HepG2 (cell line): ENCODE results near the gene PARP2. TPM values are rescaled to one million over a fixed set of nuclear protein-coding genes. Genes with fewer than 3 reads are reported as not detected.

Source experiments
- AHR ChIP-seq: IDR thresholded peaks from 2 replicates; pipeline ENCODE4 v1.6.1; 2018; ENCODE audit warnings: missing genetic modification reagents, missing compliant biosample characterization
- FUBP1 ChIP-seq: sonication (generic); formaldehyde crosslinking; IDR thresholded peaks from 2 replicates; pipeline ENCODE4 v1.5.1; 2020; ENCODE audit warnings: missing genetic modification reagents, mild to moderate bottlenecking, borderline replicate concordance
- HINFP ChIP-seq: sonication (generic); formaldehyde crosslinking; IDR thresholded peaks from 2 replicates; pipeline ENCODE4 v1.4.0; 2020; ENCODE audit warnings: low read depth, mild to moderate bottlenecking, missing genetic modification reagents
- LRRFIP1 ChIP-seq: sonication (generic); formaldehyde crosslinking; conservative IDR thresholded peaks from 2 replicates; pipeline ENCODE4 v1.4.0; 2020; ENCODE audit warnings: missing genetic modification reagents
- MED13 ChIP-seq: sonication (generic); formaldehyde crosslinking; IDR thresholded peaks from 2 replicates; pipeline ENCODE4 v1.5.0; 2020; ENCODE audit warnings: missing genetic modification reagents
- NR1H2 ChIP-seq: sonication (generic); formaldehyde crosslinking; IDR thresholded peaks from 2 replicates; pipeline ENCODE4 v1.8.1; 2022; ENCODE audit warnings: low read depth, missing genetic modification reagents, borderline replicate concordance
- SALL1 ChIP-seq: sonication (generic); formaldehyde crosslinking; IDR thresholded peaks from 2 replicates; pipeline ENCODE4 v1.8.0; 2022; ENCODE audit warnings: mild to moderate bottlenecking, missing genetic modification reagents
- SMARCC2 ChIP-seq: fragments of 450-650 bp; IDR thresholded peaks from 2 replicates; pipeline ENCODE4 v1.6.1; 2017; ENCODE audit warnings: antibody characterized with exemption, mild to moderate bottlenecking
- SSRP1 ChIP-seq: IDR thresholded peaks from 2 replicates; pipeline ENCODE4 v1.6.1; 2016; ENCODE audit warnings: control low read depth
- STAG1 ChIP-seq: sonication (generic); formaldehyde crosslinking; IDR thresholded peaks from 2 replicates; pipeline ENCODE4 v1.4.0; 2020; ENCODE audit warnings: missing genetic modification reagents
- TMF1 ChIP-seq: sonication (generic); formaldehyde crosslinking; IDR thresholded peaks from 2 replicates; pipeline ENCODE4 v1.8.1; 2022; ENCODE audit warnings: low read depth, missing genetic modification reagents
- ZBTB10 ChIP-seq: sonication (generic); formaldehyde crosslinking; IDR thresholded peaks from 2 replicates; pipeline ENCODE4 v1.4.0; 2020; ENCODE audit warnings: missing genetic modification reagents, borderline replicate concordance
- ZBTB43 ChIP-seq: sonication (generic); formaldehyde crosslinking; conservative IDR thresholded peaks from 2 replicates; pipeline ENCODE4 v1.4.0; 2020; ENCODE audit warnings: missing genetic modification reagents
- ZBTB7A ChIP-seq: sonication (generic); formaldehyde crosslinking; IDR thresholded peaks from 2 replicates; pipeline ENCODE4 v1.8.0; 2022; ENCODE audit warnings: mild to moderate bottlenecking, missing genetic modification reagents
- ZNF280B ChIP-seq: sonication (generic); formaldehyde crosslinking; IDR thresholded peaks from 2 replicates; pipeline ENCODE4 v1.5.0; 2020; ENCODE audit warnings: missing genetic modification reagents, mild to moderate bottlenecking, borderline replicate concordance
- ZNF329 ChIP-seq: sonication (generic); formaldehyde crosslinking; IDR thresholded peaks from 2 replicates; pipeline ENCODE4 v1.9.0; 2021; ENCODE audit warnings: low read depth, mild to moderate bottlenecking, missing genetic modification reagents
- ZNF383 ChIP-seq: sonication (generic); formaldehyde crosslinking; IDR thresholded peaks from 2 replicates; pipeline ENCODE4 v1.4.0; 2020; ENCODE audit warnings: missing genetic modification reagents, mild to moderate bottlenecking, borderline replicate concordance
- ZNF724P ChIP-seq: sonication (generic); formaldehyde crosslinking; IDR thresholded peaks from 2 replicates; pipeline ENCODE4 v1.8.0; 2022; ENCODE audit warnings: missing genetic modification reagents, borderline replicate concordance
- polyA plus RNA-seq, 8 experiments: library from polyadenylated mRNA; depleted of rRNA in 3 of 8; stranded (reverse) in 7 of 8; unstranded in 1 of 8; fragments of >200 nt; fragmentation: Illumina TruSeq in 4 of 8; extraction: Trizol in 4 of 8; gene quantifications; 2 replicates each; pipeline versions ENCODE4 v1.2.1 to v1.2.3, GENCODE V29; 2011 to 2016; ENCODE audit warnings: low read depth in 4 of 8, missing spikeins in 1 of 8, mixed read lengths in 1 of 8; ENCODE audit not compliant: insufficient read depth in 1 of 8
- total RNA-seq, 5 experiments: library from RNA; depleted of rRNA; stranded (reverse); fragments of >200 nt; fragmentation: Illumina TruSeq; extraction: Trizol; gene quantifications; 2 replicates each; pipeline ENCODE4 v1.2.3, GENCODE V29; 2016; ENCODE audit warnings: low read depth in 1 of 5

The PARP2 gene
- total and polyA plus RNA-seq, 2 of the 13 experiments (the other 11 are each of a cell fraction or from before 2014, with no cell fraction given), result 37.3 to 38.4 TPM

GRCh38 chr14:20376071-20376588, 32.7 kb downstream of the PARP2 start (continued):
- TF ChIP-seq NR1H2 (CRISPR knock-in tag) (no peak), ZNF280B (CRISPR knock-in tag) (peak; percentile 79), LRRFIP1 (CRISPR knock-in tag) (no peak), SMARCC2 (no peak), STAG1 (CRISPR knock-in tag) (0 out of 2 replicates have a peak, but pooled peaks have one; percentile 20), ZBTB10 (CRISPR knock-in tag) (no peak), HINFP (peak; percentile 24; the same call in 1 of the 2 replicates), ZBTB7A (CRISPR knock-in tag) (peak; percentile 72), FUBP1 (CRISPR knock-in tag) (no peak), ZNF724P (CRISPR knock-in tag) (0 out of 2 replicates have a peak, but pooled peaks have one; percentile 27), ZNF383 (CRISPR knock-in tag) (no peak), ZNF329 (CRISPR knock-in tag) (no peak), SSRP1 (CRISPR knock-in tag) (no peak), ZBTB43 (CRISPR knock-in tag) (no peak), MED13 (CRISPR knock-in tag) (no peak), SALL1 (peak; percentile 72), AHR (no peak), TMF1 (CRISPR knock-in tag) (no peak)
